Motor neuron (in vitro differentiated cells): ENCODE data around the gene PPM1G. TPM values are rescaled to one million over a fixed set of nuclear protein-coding genes. Genes with fewer than 3 reads are reported as not detected.
A peak's percentile ranks its signal among the peaks of the same experiment; 100 is the strongest.

Source experiments
- ATAC-seq, 8 experiments: fragments of 200-7000 bp; cut with Tn5 transposase; replicated peaks in 6 of 8; 2 replicates each; pipeline ENCODE4 v1.8.0; 2021; ENCODE audit warnings: mild to moderate bottlenecking in 8 of 8, moderate library complexity in 8 of 8
- H3K27ac ChIP-seq, 2 donors: fragments of 250-450 bp; sonication (Bioruptor Pico); 2 replicates each; pipeline ENCODE4 v1.9.0; 2021; ENCODE audit warnings: antibody characterized with exemption in 2 of 2, mild to moderate bottlenecking in 2 of 2, moderate library complexity in 1 of 2
- H3K4me1 ChIP-seq, 2 donors: fragments of 250-450 bp; sonication (Bioruptor Pico); replicated peaks in 1 of 2; 2 replicates each; pipeline ENCODE4 v1.6.1; 2021; ENCODE audit warnings: antibody characterized with exemption in 2 of 2, mild to moderate bottlenecking in 2 of 2, moderate library complexity in 1 of 2
- H3K4me3 ChIP-seq, 5 donors: fragments of 250-450 bp; sonication (Bioruptor Pico); 2 replicates each; pipeline ENCODE4 v1.9.0; 2021; ENCODE audit warnings: antibody characterized with exemption in 5 of 5, mild to moderate bottlenecking in 5 of 5, moderate library complexity in 4 of 5
- WGBS, 10 experiments: fragments of 450-650 bp; shearing (Covaris generic); methylation state at CpG; one replicate each; pipeline ENCODE4 v1.0.0; 2022; 5-methylcytosine and 5-hydroxymethylcytosine counted together
- in situ Hi-C, 9 experiments: fragments of 400-800 bp; cut with MboI; loops; one replicate each; pipeline ENCODE4 v1.15.0; 2021; ENCODE audit warnings: low sequenced_read_pairs in 9 of 9, low pct_unique_long_range_greater_than_20kb in 2 of 9; ENCODE audit not compliant: unreplicated experiment in 9 of 9
- total RNA-seq, 8 experiments: library from RNA; unstranded; fragments of 300-600 nt; gene quantifications; 2 replicates each; pipeline versions ENCODE4 v1.2.3 to v1.2.4, GENCODE V29; 2022

PPM1G gene
- total RNA-seq, 8 experiments from 2014 or later, result 58.0 to 119 (median 77.6) TPM

DNA sequence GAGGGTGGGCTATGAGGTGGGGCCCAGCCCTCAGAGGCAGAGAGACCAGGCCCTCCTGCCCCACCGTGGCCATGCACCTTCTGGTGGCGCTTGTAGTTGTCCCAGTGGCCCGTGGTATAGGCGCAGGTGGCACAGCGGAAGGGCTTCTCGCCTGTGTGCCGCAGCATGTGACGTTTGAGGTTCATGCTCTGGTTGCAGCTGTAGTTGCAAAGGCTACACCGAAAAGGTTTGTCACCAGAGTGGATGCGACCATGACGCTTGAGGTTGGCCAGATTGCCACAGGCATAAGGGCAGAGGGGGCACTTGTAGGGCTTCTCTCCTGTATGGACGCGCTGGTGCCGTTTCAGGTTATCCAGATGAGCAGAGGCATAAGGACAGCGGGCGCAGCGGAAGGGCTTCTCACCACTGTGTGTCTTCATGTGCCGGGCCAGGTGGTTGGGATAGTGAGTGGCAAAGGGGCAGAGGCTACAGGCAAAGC is 31.7 kb downstream of the PPM1G start:
- Histone ChIP-seq H3K27ac (no peak overlapping the region), H3K4me3 (no peak overlapping the region), H3K4me1 (peaks cover 16 to 20% of the 10 kb centered on the region in 2 donors)
- 70 to 95% (median 93%) methylated on average over 2 to 15 of the region's 18 CpGs; no CpG with 5 or more reads in 7 of the 10 experiments for WGBS, 10 experiments
- no peak for ATAC-seq
- in situ Hi-C loops, result no loop called here

GRCh38 chr2:27376866-27377617 is 32.3 kb downstream of the PPM1G start:
- H3K4me1 ChIP-seq, result peaks cover 16 to 20% of the 10 kb centered on the region in 2 donors
- no peak for ATAC-seq
- no peak overlapping the region for H3K4me3 ChIP-seq
- in situ Hi-C loops, result no loop called here
- no peak overlapping the region for H3K27ac ChIP-seq
- WGBS, 10 experiments, result 90 to 100% (median 97%) methylated on average over 1 to 4 of the region's 10 CpGs; no CpG with 5 or more reads in 6 of the 10 experiments

- 60 to 100% (median 95%) methylated on average over 2 to 8 of the region's 16 CpGs; no CpG with 5 or more reads in 3 of the 10 experiments for WGBS, 10 experiments
- in situ Hi-C loops, result no loop called here
- no peak overlapping the region for H3K27ac ChIP-seq
- no peak for ATAC-seq
- H3K4me3 ChIP-seq, result no peak overlapping the region
- H3K4me1 ChIP-seq, result peaks cover 17 to 22% of the 10 kb centered on the region in 2 donors
These were observed 33.1 kb downstream of the PPM1G start for GRCh38 chr2:27376151-27376865.

GRCh38 chr2:27375513-27376099 is 33.8 kb downstream of the PPM1G start:
- Histone ChIP-seq H3K4me3 (no peak overlapping the region), H3K4me1 (peaks cover 15 to 18% of the 10 kb centered on the region in 2 donors), H3K27ac (no peak overlapping the region)
- ATAC-seq, result no peak
- 60 to 100% (median 95%) methylated on average over 1 to 7 of the region's 20 CpGs; no CpG with 5 or more reads in 4 of the 10 experiments for WGBS, 10 experiments
- in situ Hi-C loops, result no loop called here

GRCh38 chr2:27373567-27373966 is 35.8 kb downstream of the PPM1G start:
- Histone ChIP-seq H3K4me3 (no peak overlapping the region), H3K27ac (no peak overlapping the region), H3K4me1 (peaks cover 13 to 14% of the 10 kb centered on the region in 2 donors)
- no peak for ATAC-seq
- 77 to 100% (median 86%) methylated on average over 2 to 5 of the region's 5 CpGs; no CpG with 5 or more reads in 4 of the 10 experiments for WGBS, 10 experiments
- in situ Hi-C loops, result no loop called here

DNA sequence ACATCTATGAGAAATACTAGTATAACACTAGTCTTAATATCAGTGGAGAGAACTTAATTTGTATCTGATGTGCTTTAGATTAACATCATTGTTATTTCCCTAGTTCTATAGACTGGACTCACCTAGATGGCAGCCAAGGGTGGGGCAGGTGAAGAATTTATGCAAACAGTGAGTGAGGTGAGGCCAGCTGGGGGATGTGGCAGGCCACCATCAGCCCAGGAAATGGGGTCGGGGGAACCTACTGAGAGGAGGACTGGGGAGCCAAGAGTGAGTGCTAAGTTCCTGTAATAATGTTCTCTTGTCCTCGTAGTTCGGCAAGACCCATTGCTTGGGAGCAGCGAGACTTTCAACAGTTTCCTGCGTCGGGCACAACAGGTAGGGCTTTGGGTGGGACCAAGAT is 36.5 kb downstream of the PPM1G start:
- Histone ChIP-seq H3K27ac (no peak overlapping the region), H3K4me1 (peaks cover 13 to 14% of the 10 kb centered on the region in 2 donors), H3K4me3 (no peak overlapping the region)
- WGBS, 10 experiments, result 62 to 100% (median 91%) methylated on average over 2 to 5 of the region's 6 CpGs; no CpG with 5 or more reads in 7 of the 10 experiments
- in situ Hi-C loops, result no loop called here
- no peak for ATAC-seq

DNA sequence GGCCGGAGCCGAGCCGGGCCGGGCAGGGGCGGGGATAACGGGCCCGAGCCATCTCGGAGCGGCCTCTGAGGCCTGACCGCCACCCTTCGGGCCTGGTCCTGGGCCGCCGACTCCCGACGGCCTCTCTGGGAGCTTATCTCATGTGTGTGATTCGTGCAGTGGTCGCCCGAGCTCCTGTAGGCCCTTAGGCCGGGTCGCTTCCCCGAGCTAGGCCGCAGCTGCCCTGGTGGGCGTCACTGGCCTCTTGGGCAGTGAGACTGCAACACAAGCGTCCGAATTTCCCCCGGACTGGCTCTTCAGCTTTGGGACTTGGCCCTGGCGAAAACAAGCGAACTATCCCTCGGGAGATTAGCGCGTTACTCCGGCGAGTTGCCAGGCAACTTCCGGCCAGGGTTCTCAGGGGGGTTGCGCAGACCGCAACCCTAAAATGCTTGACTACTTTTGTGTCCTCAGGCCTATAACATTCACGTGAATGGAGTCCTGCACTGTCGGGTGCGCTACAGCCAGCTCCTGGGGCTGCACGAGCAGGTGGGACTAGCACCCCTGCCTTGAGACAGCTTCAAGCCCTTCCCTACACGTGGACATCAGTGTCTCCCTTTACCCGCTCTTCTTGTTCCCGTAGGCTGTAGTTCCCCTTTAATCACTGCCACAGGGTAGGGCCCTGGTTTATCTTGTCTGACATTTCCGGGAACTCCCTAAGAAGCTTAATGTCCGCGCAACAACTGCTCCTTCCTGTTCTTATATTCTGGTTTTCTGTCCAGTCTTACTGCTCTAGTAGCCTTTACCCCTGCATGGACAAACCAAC is 38.4 kb downstream of the PPM1G start:
- ATAC-seq, result peak in 5 of 8 experiments; percentile 21 to 38 (median 29)

GRCh38 chr2:27370026-27370815 is 39.2 kb downstream of the PPM1G start, which contains the start of the genes EIF2B4 and SNX17:
Gene EIF2B4 (minus strand): TSS chr2:27370338. CDS start chr2:27370314, 24 bp downstream.
Gene SNX17 (plus strand): TSS chr2:27370616. CDS start chr2:27370744, 128 bp downstream.
- peaks cover 13 to 14% of the 10 kb centered on the region in 2 donors for H3K4me1 ChIP-seq
- H3K27ac ChIP-seq, result peak within 1 kb of the TSS; percentile 80 to 93
- H3K4me3 ChIP-seq, result peak within 1 kb of the TSS; percentile 62 to 90 (median 86)
- in situ Hi-C loops, result no loop called here
- WGBS, 10 experiments, result 0 to 2% (median 0%) methylated on average over 2 to 16 of the region's 85 CpGs; no CpG with 5 or more reads in 5 of the 10 experiments
- ATAC-seq, result peak; percentile 78 to 96 (median 95)

More for the DNA sequence above, 38.4 kb downstream of the PPM1G start:
- H3K4me1 ChIP-seq, result peaks cover 13 to 14% of the 10 kb centered on the region in 2 donors
- in situ Hi-C loops, result no loop called here
- peak overlapping the region; percentile 62 to 90 (median 86) for H3K4me3 ChIP-seq
- peak overlapping the region; percentile 80 to 93 for H3K27ac ChIP-seq
- 0 to 21% (median 0%) methylated on average over 2 to 12 of the region's 46 CpGs; no CpG with 5 or more reads in 5 of the 10 experiments for WGBS, 10 experiments

- Histone ChIP-seq H3K4me1 (peaks cover 13 to 14% of the 10 kb centered on the region in 2 donors), H3K4me3 (peak overlapping the region; percentile 62 to 90 (median 86)), H3K27ac (peak overlapping the region; percentile 75 to 88)
- WGBS, 10 experiments, result 1 to 100% (median 4%) methylated on average over 1 to 18 of the region's 18 CpGs; no CpG with 5 or more reads in 2 of the 10 experiments
- in situ Hi-C loops, result no loop called here
- ATAC-seq, result peak in 3 of 8 experiments; percentile 32 to 54 (median 41)
These were observed 39.8 kb downstream of the PPM1G start for GRCh38 chr2:27369471-27370025.

GRCh38 chr2:27363933-27364332 is 45.5 kb downstream of the PPM1G start:
- no peak overlapping the region for H3K27ac ChIP-seq
- H3K4me3 ChIP-seq, result no peak overlapping the region
- H3K4me1 ChIP-seq, result peaks cover 2% of the 10 kb centered on the region in 2 donors
- ATAC-seq, result no peak
- WGBS, 10 experiments, result 43 to 100% (median 94%) methylated on average over 1 to 2 of the region's 2 CpGs; no CpG with 5 or more reads in 5 of the 10 experiments
- in situ Hi-C loops, result no loop called here

DNA sequence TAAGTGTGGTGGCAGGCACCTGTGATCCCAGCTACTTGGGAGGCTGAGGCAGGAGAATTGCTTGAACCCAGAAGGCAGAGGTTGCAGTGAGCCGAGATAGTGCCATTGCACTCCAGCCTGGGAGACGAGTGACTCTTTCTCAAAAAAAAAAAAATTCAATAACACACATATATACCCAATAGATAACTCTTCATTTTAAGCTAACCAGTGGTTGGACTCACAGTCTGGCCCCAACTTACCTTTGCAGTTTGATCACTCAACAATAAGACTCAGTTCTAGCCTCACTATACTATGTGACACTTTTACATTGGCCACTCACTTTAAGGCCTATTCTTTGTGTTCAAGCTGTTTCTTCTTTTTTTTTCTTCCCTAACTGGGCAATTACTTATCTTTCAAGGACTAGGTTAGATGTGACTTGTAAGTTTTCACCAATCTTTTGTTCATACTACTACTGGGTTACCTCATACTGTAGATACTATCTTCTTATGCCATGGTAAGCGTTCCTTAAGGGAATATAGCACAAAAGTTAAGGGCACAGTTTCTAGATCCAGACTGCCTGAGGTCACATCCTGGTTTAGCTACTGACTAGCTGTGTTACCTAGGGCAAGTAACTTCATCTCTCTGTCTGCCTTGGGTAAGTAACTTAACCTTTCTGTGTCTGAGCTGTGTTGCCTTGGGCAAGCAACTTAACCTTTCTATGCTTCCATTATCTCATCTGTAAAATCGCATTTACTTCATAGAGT is 46.5 kb downstream of the PPM1G start:
- ATAC-seq, result no peak
- Histone ChIP-seq H3K4me1 (peaks cover 0 to 5% of the 10 kb centered on the region in 2 donors), H3K27ac (no peak overlapping the region), H3K4me3 (no peak overlapping the region)
- in situ Hi-C loops, result no loop called here
- WGBS, 10 experiments, result 83 to 100% (median 98%) methylated on average over 1 to 4 of the region's 4 CpGs
